ENCODE measurements around the gene GUCY2D. TPM values are rescaled to one million over a fixed set of nuclear protein-coding genes. Genes with fewer than 3 reads are reported as not detected.
A peak's percentile ranks its signal among the peaks of the same experiment; 100 is the strongest.

Gene GUCY2D
- total and polyA plus RNA-seq, 2 donors from 2014 or later, result 0.19 to 0.24 TPM

- Histone ChIP-seq H3K36me3 (ENCODE audit: control insufficient read depth in 2 of 3, insufficient read depth in 3 of 3, low read length in 3 of 3) (no peaks in the 10 kb centered on the region), H3K27ac (ENCODE audit: low read depth in 2 of 2, low read length in 2 of 2) (no peak overlapping the region), H3K4me1 (ENCODE audit: control insufficient read depth in 2 of 3, insufficient read depth in 2 of 3, low read depth in 1 of 3, low read length in 3 of 3) (peaks cover 0 to 3% (median 0%) of the 10 kb centered on the region in 3 donors), H3K9me3 (ENCODE audit: control insufficient read depth in 2 of 3, insufficient read depth in 1 of 3, low read length in 3 of 3) (no peaks in the 10 kb centered on the region), H3K4me3 (ENCODE audit: low read length in 3 of 3) (peak overlapping the region in 1 of 3 donors; percentile 60), H3K9ac (ENCODE audit: low read length in 3 of 3) (no peak overlapping the region), H3K27me3 (ENCODE audit: control insufficient read depth, insufficient read depth, low read length) (no peaks in the 10 kb centered on the region)
- no peak for TF ChIP-seq CTCF (IDR thresholded peaks at IDR 0.05; ENCODE audit: borderline replicate concordance, extremely low read depth, insufficient read depth)
- no peak for FAIRE-seq
- intact Hi-C loops (cut with DNase I), result no loop called here
- peak; percentile 61 to 83 (median 71) for DNase-seq
Measured at GRCh38 chr17:8015957-8016631, 13.7 kb downstream of the GUCY2D start.

GRCh38 chr17:8016632-8017424 is 14.4 kb downstream of the GUCY2D start:
- no peak overlapping the region for H3K27ac ChIP-seq (ENCODE audit: low read depth in 2 of 2, low read length in 2 of 2)
- intact Hi-C loops (cut with DNase I), result no loop called here
- no peaks in the 10 kb centered on the region for H3K9me3 ChIP-seq (ENCODE audit: control insufficient read depth in 2 of 3, insufficient read depth in 1 of 3, low read length in 3 of 3)
- peaks cover 0 to 3% (median 0%) of the 10 kb centered on the region in 3 donors for H3K4me1 ChIP-seq (ENCODE audit: control insufficient read depth in 2 of 3, insufficient read depth in 2 of 3, low read depth in 1 of 3, low read length in 3 of 3)
- peak; percentile 42 for TF ChIP-seq CTCF (IDR thresholded peaks at IDR 0.05; ENCODE audit: borderline replicate concordance, extremely low read depth, insufficient read depth)
- FAIRE-seq, result no peak
- no peak overlapping the region for H3K9ac ChIP-seq (ENCODE audit: low read length in 3 of 3)
- H3K4me3 ChIP-seq (ENCODE audit: low read length in 3 of 3), result peak overlapping the region in 1 of 3 donors; percentile 60
- no peaks in the 10 kb centered on the region for H3K27me3 ChIP-seq (ENCODE audit: control insufficient read depth, insufficient read depth, low read length)
- DNase-seq, result peak; percentile 55 to 83 (median 73)
- no peaks in the 10 kb centered on the region for H3K36me3 ChIP-seq (ENCODE audit: control insufficient read depth in 2 of 3, insufficient read depth in 3 of 3, low read length in 3 of 3)

GRCh38 chr17:8018436-8018835 is 16.0 kb downstream of the GUCY2D start:
- no peak for DNase-seq

More at GRCh38 chr17:8018436-8018835, 16.0 kb downstream of the GUCY2D start:
- intact Hi-C loops (cut with DNase I), result no loop called here
- TF ChIP-seq CTCF (IDR thresholded peaks at IDR 0.05; ENCODE audit: borderline replicate concordance, extremely low read depth, insufficient read depth), result no peak
- Histone ChIP-seq H3K4me3 (ENCODE audit: low read length in 3 of 3) (no peak overlapping the region), H3K4me1 (ENCODE audit: control insufficient read depth in 2 of 3, insufficient read depth in 2 of 3, low read depth in 1 of 3, low read length in 3 of 3) (peaks cover 0 to 3% (median 0%) of the 10 kb centered on the region in 3 donors), H3K9me3 (ENCODE audit: control insufficient read depth in 2 of 3, insufficient read depth in 1 of 3, low read length in 3 of 3) (no peaks in the 10 kb centered on the region), H3K27ac (ENCODE audit: low read depth in 2 of 2, low read length in 2 of 2) (no peak overlapping the region), H3K36me3 (ENCODE audit: control insufficient read depth in 2 of 3, insufficient read depth in 3 of 3, low read length in 3 of 3) (no peaks in the 10 kb centered on the region), H3K27me3 (ENCODE audit: control insufficient read depth, insufficient read depth, low read length) (no peaks in the 10 kb centered on the region), H3K9ac (ENCODE audit: low read length in 3 of 3) (no peak overlapping the region)
- FAIRE-seq, result no peak

Data from kidney (tissue), 14 donors.